OCI-LY3 (cell line): Measurements from ENCODE around the gene SGK2.

Experiments used
- EZH2phosphoT487 ChIP-seq: fragments of 200-600 bp; shearing (Covaris generic); IDR thresholded peaks from 2 replicates; pipeline ENCODE4 v1.6.1; 2018; ENCODE audit warnings: antibody characterized with exemption, mixed run types, low read depth
- TF ChIP-seq, protein P1 (sequence below): fragments of 200-600, 300-600 bp; sonication (generic); IDR thresholded peaks from 2 replicates; pipeline ENCODE4 v1.5.1; 2014; ENCODE audit warnings: antibody characterized with exemption, low read length, low read depth

DNA sequence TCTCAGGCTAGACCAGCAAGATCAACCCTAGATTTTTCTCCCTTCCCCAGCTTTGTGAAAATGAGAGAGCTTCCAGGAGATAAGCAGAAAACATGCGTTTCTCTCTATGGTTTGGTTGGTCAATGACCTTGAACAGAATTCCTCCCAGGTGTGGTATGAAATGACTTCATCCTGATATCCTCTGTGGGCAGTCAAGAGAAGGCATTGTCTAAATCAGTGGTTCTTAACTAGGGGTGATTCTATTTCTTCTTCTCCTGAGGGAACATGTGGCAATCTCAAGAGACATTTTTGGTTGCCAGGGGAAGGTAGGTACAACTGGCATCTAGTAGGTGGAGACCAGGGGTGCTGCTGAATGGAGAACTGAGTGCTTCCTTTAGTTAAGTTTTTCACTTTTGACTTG lies 44.3 kb downstream of the SGK2 start:
- TF ChIP-seq, protein P1, sequence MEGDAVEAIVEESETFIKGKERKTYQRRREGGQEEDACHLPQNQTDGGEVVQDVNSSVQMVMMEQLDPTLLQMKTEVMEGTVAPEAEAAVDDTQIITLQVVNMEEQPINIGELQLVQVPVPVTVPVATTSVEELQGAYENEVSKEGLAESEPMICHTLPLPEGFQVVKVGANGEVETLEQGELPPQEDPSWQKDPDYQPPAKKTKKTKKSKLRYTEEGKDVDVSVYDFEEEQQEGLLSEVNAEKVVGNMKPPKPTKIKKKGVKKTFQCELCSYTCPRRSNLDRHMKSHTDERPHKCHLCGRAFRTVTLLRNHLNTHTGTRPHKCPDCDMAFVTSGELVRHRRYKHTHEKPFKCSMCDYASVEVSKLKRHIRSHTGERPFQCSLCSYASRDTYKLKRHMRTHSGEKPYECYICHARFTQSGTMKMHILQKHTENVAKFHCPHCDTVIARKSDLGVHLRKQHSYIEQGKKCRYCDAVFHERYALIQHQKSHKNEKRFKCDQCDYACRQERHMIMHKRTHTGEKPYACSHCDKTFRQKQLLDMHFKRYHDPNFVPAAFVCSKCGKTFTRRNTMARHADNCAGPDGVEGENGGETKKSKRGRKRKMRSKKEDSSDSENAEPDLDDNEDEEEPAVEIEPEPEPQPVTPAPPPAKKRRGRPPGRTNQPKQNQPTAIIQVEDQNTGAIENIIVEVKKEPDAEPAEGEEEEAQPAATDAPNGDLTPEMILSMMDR: no peak
- TF ChIP-seq EZH2phosphoT487: no peak
